ENCODE results near the gene MB21D2.

Gene MB21D2

GRCh38 chr3:192890347-192891335 lies 27.0 kb downstream of the MB21D2 start:
- no peaks in the 10 kb centered on the region for H4K20me1 ChIP-seq (ENCODE audit: insufficient read depth, low read length)
- no peak overlapping the region for H3K4me3 ChIP-seq (ENCODE audit: low read length)
- no peak overlapping the region for H3K27ac ChIP-seq (ENCODE audit: low read length)
- H3K27me3 ChIP-seq (replicated peaks; ENCODE audit: insufficient read depth, low read length), result no peaks in the 10 kb centered on the region
- no peaks in the 10 kb centered on the region for H3K9me2 ChIP-seq (replicated peaks; ENCODE audit: insufficient read depth, low read length)
- no peaks in the 10 kb centered on the region for H3K9me3 ChIP-seq (replicated peaks; ENCODE audit: insufficient read depth, low read length)
- H3K4me2 ChIP-seq (ENCODE audit: low read depth, low read length), result 0 out of 2 replicates have a peak overlapping the region, but pooled peaks have one; percentile 2
- H3K79me2 ChIP-seq (ENCODE audit: low read length), result peaks cover 20% of the 10 kb centered on the region
- H3K9ac ChIP-seq (ENCODE audit: low read length), result no peak overlapping the region
- DNase-seq, result no peak
- peaks cover 28% of the 10 kb centered on the region for H3K4me1 ChIP-seq (ENCODE audit: low read length)
- TF ChIP-seq CTCF (IDR thresholded peaks at IDR 0.05; ENCODE audit: low read length) (no peak), EZH2 (optimal IDR thresholded peaks at IDR 0.05; ENCODE audit: low read depth, low read length) (no peak), EZH2phosphoT487 (IDR thresholded peaks at IDR 0.05; ENCODE audit: low read length) (no peak)
- no peak overlapping the region for H2AFZ ChIP-seq (ENCODE audit: low read length)
- no peaks in the 10 kb centered on the region for H3K36me3 ChIP-seq (replicated peaks; ENCODE audit: insufficient read depth, low read length)
- peaks cover 18% of the 10 kb centered on the region for H3F3A ChIP-seq (ENCODE audit: insufficient read depth, low read length)

- no peak for DNase-seq
- H3K79me2 ChIP-seq (ENCODE audit: low read length), result peaks cover 20% of the 10 kb centered on the region
- H3K9ac ChIP-seq (ENCODE audit: low read length), result no peak overlapping the region
- no peaks in the 10 kb centered on the region for H4K20me1 ChIP-seq (ENCODE audit: insufficient read depth, low read length)
- H3K4me1 ChIP-seq (ENCODE audit: low read length), result peaks cover 28% of the 10 kb centered on the region
- peaks cover 18% of the 10 kb centered on the region for H3F3A ChIP-seq (ENCODE audit: insufficient read depth, low read length)
- H3K4me3 ChIP-seq (ENCODE audit: low read length), result no peak overlapping the region
- no peak overlapping the region for H2AFZ ChIP-seq (ENCODE audit: low read length)
- no peaks in the 10 kb centered on the region for H3K9me3 ChIP-seq (replicated peaks; ENCODE audit: insufficient read depth, low read length)
- no peaks in the 10 kb centered on the region for H3K27me3 ChIP-seq (replicated peaks; ENCODE audit: insufficient read depth, low read length)
- no peaks in the 10 kb centered on the region for H3K36me3 ChIP-seq (replicated peaks; ENCODE audit: insufficient read depth, low read length)
- H3K27ac ChIP-seq (ENCODE audit: low read length), result no peak overlapping the region
- TF ChIP-seq EZH2phosphoT487 (IDR thresholded peaks at IDR 0.05; ENCODE audit: low read length) (no peak), CTCF (IDR thresholded peaks at IDR 0.05; ENCODE audit: low read length) (no peak)
- no peaks in the 10 kb centered on the region for H3K9me2 ChIP-seq (replicated peaks; ENCODE audit: insufficient read depth, low read length)
- H3K4me2 ChIP-seq (ENCODE audit: low read depth, low read length), result 0 out of 2 replicates have a peak overlapping the region, but pooled peaks have one; percentile 2
Measured at GRCh38 chr3:192889679-192890078, 28.0 kb downstream of the MB21D2 start.

GRCh38 chr3:192888190-192888589 lies 29.5 kb downstream of the MB21D2 start:
- no peaks in the 10 kb centered on the region for H4K20me1 ChIP-seq (ENCODE audit: insufficient read depth, low read length)
- H3F3A ChIP-seq (ENCODE audit: insufficient read depth, low read length), result peaks cover 12% of the 10 kb centered on the region
- H3K4me2 ChIP-seq (ENCODE audit: low read depth, low read length), result no peak overlapping the region
- no peak overlapping the region for H3K27ac ChIP-seq (ENCODE audit: low read length)
- H3K9me2 ChIP-seq (replicated peaks; ENCODE audit: insufficient read depth, low read length), result no peaks in the 10 kb centered on the region
- no peak overlapping the region for H3K9ac ChIP-seq (ENCODE audit: low read length)
- no peak for DNase-seq
- no peaks in the 10 kb centered on the region for H3K27me3 ChIP-seq (replicated peaks; ENCODE audit: insufficient read depth, low read length)
- peaks cover 14% of the 10 kb centered on the region for H3K79me2 ChIP-seq (ENCODE audit: low read length)
- H3K36me3 ChIP-seq (replicated peaks; ENCODE audit: insufficient read depth, low read length), result no peaks in the 10 kb centered on the region
- no peak overlapping the region for H3K4me3 ChIP-seq (ENCODE audit: low read length)
- H3K4me1 ChIP-seq (ENCODE audit: low read length), result peaks cover 21% of the 10 kb centered on the region
- H3K9me3 ChIP-seq (replicated peaks; ENCODE audit: insufficient read depth, low read length), result no peaks in the 10 kb centered on the region
- H2AFZ ChIP-seq (ENCODE audit: low read length), result no peak overlapping the region
- TF ChIP-seq CTCF (IDR thresholded peaks at IDR 0.05; ENCODE audit: low read length) (no peak), EZH2phosphoT487 (IDR thresholded peaks at IDR 0.05; ENCODE audit: low read length) (no peak), EZH2 (optimal IDR thresholded peaks at IDR 0.05; ENCODE audit: low read depth, low read length) (no peak)

Data from MM.1S (cell line).